DND-41 (cell line): ENCODE data around the gene SLC6A18.

Experiments
- CTCF ChIP-seq: IDR thresholded peaks from 2 replicates; pipeline ENCODE4 v1.5.1; 2012; ENCODE audit warnings: borderline replicate concordance, low read length, moderate library complexity, mild to moderate bottlenecking; ENCODE audit not compliant: poor library complexity, severe bottlenecking; ENCODE audit errors: extremely low read depth
- EZH2 ChIP-seq: IDR thresholded peaks from 3 replicates; pipeline ENCODE4 v1.6.1; 2012; ENCODE audit warnings: borderline replicate concordance, low read depth, mild to moderate bottlenecking, moderate library complexity, low read length, inconsistent platforms; ENCODE audit not compliant: severe bottlenecking

- no peak for TF ChIP-seq CTCF
- TF ChIP-seq EZH2 = no peak
These were observed 40.6 kb downstream of the SLC6A18 start for GRCh38 chr5:1265461-1266455.
